Activated B cell treated with CpG ODN at 0.5 μM for 24 hours (primary cell): Measurements from ENCODE around the gene S100PBP. TPM values are rescaled to one million over a fixed set of nuclear protein-coding genes. Genes with fewer than 3 reads are reported as not detected.

ENCODE experiments used
- ATAC-seq: fragments of 200-7000 bp; cut with Tn5 transposase; one replicate; pipeline ENCODE4 v1.10.0; 2021; ENCODE audit warnings: low read depth, mild to moderate bottlenecking, moderate library complexity
- CTCF ChIA-PET: fragments of 350-600 bp; sonication (Branson Sonifier 250); formaldehyde crosslinking; loops from one replicate; lab custom pipeline; 2021; ENCODE audit warnings: antibody characterized with exemption; lab: Charles Lee
- POLR2A ChIA-PET: fragments of 350-600 bp; sonication (Branson Sonifier 250); formaldehyde crosslinking; loops from one replicate; lab custom pipeline; 2021; ENCODE audit warnings: antibody characterized with exemption; lab: Charles Lee
- DNase-seq: peaks from one replicate; pipeline ENCODE4 v3.0.0; 2022
- H3K27ac Mint-ChIP-seq: one replicate; pipeline ENCODE4 v1.8.0; 2020; ENCODE audit warnings: mixed read lengths
- H3K27me3 Mint-ChIP-seq: one replicate; pipeline ENCODE4 v1.8.0; 2021; ENCODE audit warnings: mixed read lengths
- H3K36me3 Mint-ChIP-seq: one replicate; pipeline ENCODE4 v1.8.0; 2021; ENCODE audit warnings: low read depth, mixed read lengths
- H3K4me1 Mint-ChIP-seq: one replicate; pipeline ENCODE4 v1.8.0; 2021; ENCODE audit warnings: mixed read lengths
- H3K4me3 Mint-ChIP-seq: one replicate; pipeline ENCODE4 v1.8.0; 2020; ENCODE audit warnings: mild to moderate bottlenecking, mixed read lengths
- H3K9me3 Mint-ChIP-seq: one replicate; pipeline ENCODE4 v1.8.0; 2020; ENCODE audit warnings: mixed read lengths
- CTCF ChIP-seq: fragments of 200-600 bp; IDR thresholded peaks from one replicate; pipeline ENCODE4 v1.8.0; 2022; ENCODE audit warnings: antibody characterized with exemption, mild to moderate bottlenecking
- intact Hi-C: fragments of 100-400 bp; cut with micrococcal nuclease; formaldehyde crosslinking; loops from one replicate; pipeline ENCODE4 v1.15.1; 2024
- total RNA-seq: library from RNA; stranded (reverse); gene quantifications from 2 replicates; pipeline ENCODE4 v1.2.3, GENCODE V29; 2022

Gene S100PBP
- total RNA-seq, 1 donor from 2014 or later, result 50.5 TPM

- CTCF ChIA-PET, result no interaction called here
- TF ChIP-seq CTCF, result no peak
- POLR2A ChIA-PET, result no interaction called here
- Mint-ChIP-seq H3K9me3 (no peaks in the 10 kb centered on the region), H3K4me3 (no peak overlapping the region), H3K27ac (no peak overlapping the region), H3K4me1 (peaks cover 8% of the 10 kb centered on the region), H3K36me3 (no peaks in the 10 kb centered on the region), H3K27me3 (peaks cover 39% of the 10 kb centered on the region)
- intact Hi-C loops, result no loop called here
- no peak for DNase-seq
- no peak for ATAC-seq
These were observed 81.5 kb downstream of the S100PBP start for GRCh38 chr1:32898958-32899357.

- Mint-ChIP-seq H3K36me3 (no peaks in the 10 kb centered on the region), H3K27me3 (peaks cover 39% of the 10 kb centered on the region), H3K27ac (no peak overlapping the region), H3K4me3 (no peak overlapping the region), H3K9me3 (no peaks in the 10 kb centered on the region), H3K4me1 (peaks cover 8% of the 10 kb centered on the region)
- CTCF ChIA-PET, result no interaction called here
- DNase-seq, result no peak
- ATAC-seq, result no peak
- intact Hi-C loops, result no loop called here
- no peak for TF ChIP-seq CTCF
- POLR2A ChIA-PET, result no interaction called here
These were observed 82.3 kb downstream of the S100PBP start for GRCh38 chr1:32899586-32900296.

- intact Hi-C loops, result no loop called here
- H3K36me3 Mint-ChIP-seq, result no peaks in the 10 kb centered on the region
These were observed 83.0 kb downstream of the S100PBP start for GRCh38 chr1:32900371-32900955.

GRCh38 chr1:32900956-32901822, 83.7 kb downstream of the S100PBP start, which contains the start of gene TMEM54:
Gene TMEM54, minus strand, starts transcription at chr1:32901389. Its CDS starts 151 bp downstream, at chr1:32901238.
- intact Hi-C loops, result no loop called here
- peaks cover 8% of the 10 kb centered on the region for H3K4me1 Mint-ChIP-seq
- POLR2A ChIA-PET, result no interaction called here
- no peak within 1 kb of the TSS for H3K27ac Mint-ChIP-seq
- CTCF ChIA-PET, result no interaction called here
- peaks cover 34% of the 10 kb centered on the region for H3K27me3 Mint-ChIP-seq
- DNase-seq, result no peak
- H3K36me3 Mint-ChIP-seq, result no peaks in the 10 kb centered on the region
- peak; percentile 70 for ATAC-seq
- no peak for TF ChIP-seq CTCF
- peak within 1 kb of the TSS; percentile 78 for H3K4me3 Mint-ChIP-seq
- H3K9me3 Mint-ChIP-seq, result no peaks in the 10 kb centered on the region

More at GRCh38 chr1:32900371-32900955, 83.0 kb downstream of the S100PBP start:
- POLR2A ChIA-PET, result no interaction called here
- Mint-ChIP-seq H3K27ac (no peak overlapping the region), H3K4me3 (peak overlapping the region; percentile 63), H3K9me3 (no peaks in the 10 kb centered on the region), H3K27me3 (peaks cover 37% of the 10 kb centered on the region), H3K4me1 (peaks cover 8% of the 10 kb centered on the region)
- DNase-seq (no peak), ATAC-seq (no peak)
- CTCF ChIA-PET, result no interaction called here
- TF ChIP-seq CTCF, result no peak
